ENCODE results near the gene DNAJA2.
"Not testable (repeated sequence)": the region's sequence is repeated elsewhere in the genome, so short reads cannot be mapped to it uniquely, and the experiment has no call there.

Gene DNAJA2

GRCh38 chr16:46974352-46974751 lies 878 bp upstream of the DNAJA2 start:
- DNase-seq = no peak

- no peak for DNase-seq
These were observed 486 bp upstream of the DNAJA2 start for GRCh38 chr16:46973996-46974324.

- DNase-seq = peak; percentile 48
These were observed 856 bp downstream of the DNAJA2 start for GRCh38 chr16:46972429-46973206.

GRCh38 chr16:46971271-46971670 lies 2.2 kb downstream of the DNAJA2 start:
- DNase-seq = no peak

- no peak for DNase-seq
These were observed 3.4 kb downstream of the DNAJA2 start for GRCh38 chr16:46970089-46970488.

- no peak for DNase-seq
These were observed 5.4 kb downstream of the DNAJA2 start for GRCh38 chr16:46968063-46968435.

- DNase-seq = no peak
These were observed 10.8 kb downstream of the DNAJA2 start for GRCh38 chr16:46962629-46963028.

GRCh38 chr16:46961373-46962353 lies 11.8 kb downstream of the DNAJA2 start:
- DNase-seq = no peak

GRCh38 chr16:46954562-46954961 lies 18.9 kb downstream of the DNAJA2 start:
- no peak for DNase-seq

GRCh38 chr16:46950009-46950408 lies 23.5 kb downstream of the DNAJA2 start:
- DNase-seq = no peak

- no peak for DNase-seq
These were observed 24.1 kb downstream of the DNAJA2 start for GRCh38 chr16:46949241-46949892.

- DNase-seq = no peak
These were observed 24.8 kb downstream of the DNAJA2 start for GRCh38 chr16:46948548-46949166.

- no peak for DNase-seq
These were observed 25.4 kb downstream of the DNAJA2 start for GRCh38 chr16:46947900-46948547.

- DNase-seq = not testable (repeated sequence)
These were observed 28.8 kb downstream of the DNAJA2 start for GRCh38 chr16:46944713-46945112.

GRCh38 chr16:46937536-46937935 lies 35.9 kb downstream of the DNAJA2 start:
- no peak for DNase-seq

- DNase-seq = no peak
These were observed 40.7 kb downstream of the DNAJA2 start for GRCh38 chr16:46932802-46933201.

GRCh38 chr16:46930861-46931260 lies 42.6 kb downstream of the DNAJA2 start:
- no peak for DNase-seq

- peak; percentile 89 for DNase-seq
These were observed 43.8 kb downstream of the DNAJA2 start for GRCh38 chr16:46929378-46930332.

- no peak for DNase-seq
These were observed 44.7 kb downstream of the DNAJA2 start for GRCh38 chr16:46928811-46929210.

GRCh38 chr16:46927273-46927672 lies 46.2 kb downstream of the DNAJA2 start:
- no peak for DNase-seq

Measured in 8988T (cell line).